Uterus (tissue), 4 donors: Measurements from ENCODE around the gene GAPDHS. TPM values are rescaled to one million over a fixed set of nuclear protein-coding genes. Genes with fewer than 3 reads are reported as not detected.

ENCODE experiments used
- DNase-seq, 2 donors: peaks; one replicate each; pipeline ENCODE4 v3.0.0-alpha.2; 2019 to 2020
- H3K27ac ChIP-seq, 2 donors: fragments of 200-600 bp; sonication (generic); 1 replicate in 1 of 2; 2 replicates in 1 of 2; pipeline ENCODE4 v1.5.1; 2016 to 2018
- H3K27me3 ChIP-seq, 2 donors: fragments of 200-600 bp; sonication (generic); one replicate each; pipeline ENCODE4 v1.5.1; 2018 to 2019; ENCODE audit warnings: control low read depth in 1 of 2
- H3K36me3 ChIP-seq, 2 donors: fragments of 200-600 bp; sonication (generic); one replicate each; pipeline ENCODE4 v1.5.1; 2019; ENCODE audit warnings: control low read depth in 1 of 2
- H3K4me1 ChIP-seq, 2 donors: fragments of 200-600 bp; sonication (generic); one replicate each; pipeline ENCODE4 v1.5.1; 2018 to 2019; ENCODE audit warnings: control low read depth in 1 of 2
- H3K4me3 ChIP-seq, 2 donors: fragments of 200-600 bp; sonication (generic); 1 replicate in 1 of 2; 2 replicates in 1 of 2; pipeline ENCODE4 v1.5.1; 2018 to 2019; ENCODE audit warnings: mild to moderate bottlenecking in 1 of 2
- H3K9me3 ChIP-seq, 2 donors: fragments of 200-600 bp; sonication (generic); one replicate each; pipeline ENCODE4 v1.5.1; 2019; ENCODE audit warnings: control low read depth in 1 of 2
- CTCF ChIP-seq, 4 experiments: fragments of 200-600 bp in 2 of 4; fragments of 450-650 bp in 2 of 4; sonication (generic) in 2 of 4; IDR thresholded peaks; one replicate each; pipeline ENCODE4 v1.5.1; 2016 to 2019; ENCODE audit warnings: antibody characterized with exemption in 4 of 4, mild to moderate bottlenecking in 2 of 4, moderate library complexity in 1 of 4
- POLR2A ChIP-seq, 2 donors: fragments of 450-650 bp; IDR thresholded peaks; one replicate each; pipeline ENCODE4 v1.6.1; 2016; ENCODE audit warnings: antibody characterized with exemption in 2 of 2, mild to moderate bottlenecking in 1 of 2, moderate library complexity in 1 of 2
- intact Hi-C: fragments of 100-400 bp; cut with DNase I; formaldehyde crosslinking; loops from one replicate; pipeline ENCODE4 v1.15.1; 2023; ENCODE audit warnings: low total_unique reads
- total RNA-seq, 4 donors: library from RNA; depleted of rRNA in 3 of 4; stranded (reverse); fragments of >200 nt in 3 of 4; gene quantifications; one replicate each; pipeline versions ENCODE4 v1.1.0 to v1.2.4, GENCODE V29; 2014 to 2023
- donor health status: DM: yes; HTN: yes; CAD: no.

Gene GAPDHS
- total RNA-seq, 4 donors from 2014 or later: not detected

- Histone ChIP-seq H3K27ac (no peak overlapping the region), H3K9me3 (no peaks in the 10 kb centered on the region), H3K4me1 (no peaks in the 10 kb centered on the region), H3K4me3 (no peak overlapping the region), H3K36me3 (no peaks in the 10 kb centered on the region), H3K27me3 (no peaks in the 10 kb centered on the region)
- no peak for DNase-seq
- intact Hi-C loops: no loop called here
- TF ChIP-seq POLR2A (IDR thresholded peaks at IDR 0.05): no peak
- no peak for TF ChIP-seq CTCF (IDR thresholded peaks at IDR 0.05)
Measured at GRCh38 chr19:35506011-35506410, 27.2 kb upstream of the GAPDHS start.

GRCh38 chr19:35507561-35507960 lies 25.7 kb upstream of the GAPDHS start:
- TF ChIP-seq CTCF (IDR thresholded peaks at IDR 0.05) (no peak), POLR2A (IDR thresholded peaks at IDR 0.05) (no peak)
- no peak for DNase-seq

GRCh38 chr19:35508129-35508528 lies 25.1 kb upstream of the GAPDHS start:
- intact Hi-C loops: no loop called here
- DNase-seq: no peak
- Histone ChIP-seq H3K27me3 (no peaks in the 10 kb centered on the region), H3K9me3 (no peaks in the 10 kb centered on the region), H3K4me3 (no peak overlapping the region), H3K36me3 (no peaks in the 10 kb centered on the region), H3K4me1 (no peaks in the 10 kb centered on the region), H3K27ac (no peak overlapping the region)
- TF ChIP-seq CTCF (IDR thresholded peaks at IDR 0.05): no peak
- TF ChIP-seq POLR2A (IDR thresholded peaks at IDR 0.05): no peak

More at GRCh38 chr19:35507561-35507960, 25.7 kb upstream of the GAPDHS start:
- Histone ChIP-seq H3K36me3 (no peaks in the 10 kb centered on the region), H3K27me3 (no peaks in the 10 kb centered on the region), H3K4me1 (no peaks in the 10 kb centered on the region), H3K9me3 (no peaks in the 10 kb centered on the region), H3K4me3 (no peak overlapping the region), H3K27ac (no peak overlapping the region)
- intact Hi-C loops: no loop called here

GRCh38 chr19:35509018-35509652 lies 24.1 kb upstream of the GAPDHS start:
- H3K4me1 ChIP-seq: no peaks in the 10 kb centered on the region
- peak overlapping the region in 1 of 2 donors; percentile 72 for H3K27ac ChIP-seq
- H3K36me3 ChIP-seq: no peaks in the 10 kb centered on the region
- H3K9me3 ChIP-seq: no peaks in the 10 kb centered on the region
- H3K4me3 ChIP-seq: peak overlapping the region in 1 of 2 donors; percentile 38
- DNase-seq: peak in 1 of 2 donors; percentile 29
- TF ChIP-seq CTCF (IDR thresholded peaks at IDR 0.05) (no peak), POLR2A (IDR thresholded peaks at IDR 0.05) (no peak)
- intact Hi-C loops: no loop called here
- H3K27me3 ChIP-seq: no peaks in the 10 kb centered on the region

GRCh38 chr19:35509861-35510625 lies 23.2 kb upstream of the GAPDHS start:
- DNase-seq: peak; percentile 74 to 81
- Histone ChIP-seq H3K36me3 (no peaks in the 10 kb centered on the region), H3K4me1 (no peaks in the 10 kb centered on the region), H3K4me3 (peak overlapping the region; percentile 16 to 38), H3K9me3 (no peaks in the 10 kb centered on the region), H3K27me3 (no peaks in the 10 kb centered on the region), H3K27ac (peak overlapping the region; percentile 34 to 72)
- intact Hi-C loops: no loop called here
- TF ChIP-seq POLR2A (IDR thresholded peaks at IDR 0.05) (peak in 1 of 2 donors; percentile 42), CTCF (IDR thresholded peaks at IDR 0.05) (peak; percentile 87 to 97 (median 91))
